Epidermal melanocyte (primary cell): Measurements from ENCODE around the gene KCNQ5.

Experiments used
- DNase-seq: peaks from one replicate; pipeline ENCODE4 v3.0.0; 2011; ENCODE audit warnings: low spot score; ENCODE audit not compliant: insufficient read length

KCNQ5 gene

GRCh38 chr6:72740135-72740534 is 118.3 kb downstream of the KCNQ5 start:
- DNase-seq, result no peak

GRCh38 chr6:72741083-72741482 is 119.2 kb downstream of the KCNQ5 start:
- no peak for DNase-seq

GRCh38 chr6:72742001-72742673 is 120.3 kb downstream of the KCNQ5 start:
- no peak for DNase-seq

GRCh38 chr6:72746276-72746675 is 124.4 kb downstream of the KCNQ5 start:
- no peak for DNase-seq

GRCh38 chr6:72748759-72749158 is 126.9 kb downstream of the KCNQ5 start:
- peak; percentile 19 for DNase-seq

- DNase-seq, result no peak
Measured at GRCh38 chr6:72755752-72756151, 133.9 kb downstream of the KCNQ5 start.

GRCh38 chr6:72757048-72757447 is 135.2 kb downstream of the KCNQ5 start:
- DNase-seq, result no peak

GRCh38 chr6:72757926-72758325 is 136.1 kb downstream of the KCNQ5 start:
- DNase-seq, result no peak

- no peak for DNase-seq
Measured at GRCh38 chr6:72758901-72759300, 137.0 kb downstream of the KCNQ5 start.

- DNase-seq, result no peak
Measured at GRCh38 chr6:72760114-72760793, 138.4 kb downstream of the KCNQ5 start.

GRCh38 chr6:72761761-72762160 is 139.9 kb downstream of the KCNQ5 start:
- DNase-seq, result no peak

- DNase-seq, result no peak
Measured at GRCh38 chr6:72769459-72770125, 147.7 kb downstream of the KCNQ5 start.

GRCh38 chr6:72770959-72771358 is 149.1 kb downstream of the KCNQ5 start:
- no peak for DNase-seq

- DNase-seq, result no peak
Measured at GRCh38 chr6:72776456-72776855, 154.6 kb downstream of the KCNQ5 start.

- no peak for DNase-seq
Measured at GRCh38 chr6:72781624-72782023, 159.8 kb downstream of the KCNQ5 start.

- DNase-seq, result no peak
Measured at GRCh38 chr6:72783035-72783434, 161.2 kb downstream of the KCNQ5 start.

GRCh38 chr6:72783666-72784065 is 161.8 kb downstream of the KCNQ5 start:
- DNase-seq, result no peak

GRCh38 chr6:72784071-72784470 is 162.2 kb downstream of the KCNQ5 start:
- no peak for DNase-seq

- no peak for DNase-seq
Measured at GRCh38 chr6:72784581-72784980, 162.7 kb downstream of the KCNQ5 start.

- DNase-seq, result no peak
Measured at GRCh38 chr6:72787391-72788031, 165.6 kb downstream of the KCNQ5 start.

GRCh38 chr6:72788188-72788587 is 166.3 kb downstream of the KCNQ5 start:
- DNase-seq, result no peak

GRCh38 chr6:72789145-72789544 is 167.3 kb downstream of the KCNQ5 start:
- no peak for DNase-seq
